CD14-positive monocyte (primary cell): Measurements from ENCODE around the gene LENG9. TPM values are rescaled to one million over a fixed set of nuclear protein-coding genes. Genes with fewer than 3 reads are reported as not detected.

ENCODE experiments used
- DNase-seq, 3 donors: peaks; one replicate each; pipeline ENCODE4 v3.0.0-alpha.2; 2011 to 2022
- H2AFZ ChIP-seq: 2 replicates; pipeline ENCODE4 v1.6.0; 2012; ENCODE audit warnings: mild to moderate bottlenecking, low read depth, low read length, inconsistent platforms; ENCODE audit not compliant: insufficient read depth, poor library complexity, severe bottlenecking
- H3K27ac ChIP-seq, 2 donors: 1 replicate in 1 of 2; 2 replicates in 1 of 2; pipeline ENCODE4 v1.5.1; 2012 to 2013; ENCODE audit warnings: low read length in 2 of 2, control low read depth in 1 of 2, inconsistent platforms in 1 of 2, low read depth in 1 of 2, mild to moderate bottlenecking in 1 of 2
- H3K27me3 ChIP-seq, 2 donors: one replicate each; pipeline versions ENCODE4 v1.6.0 to v1.6.1; 2011 to 2013; ENCODE audit warnings: low read length in 2 of 2; ENCODE audit not compliant: control insufficient read depth in 2 of 2, insufficient read depth in 2 of 2
- H3K36me3 ChIP-seq, 2 donors: replicated peaks in 1 of 2; 1 replicate in 1 of 2; 2 replicates in 1 of 2; pipeline versions ENCODE4 v1.5.1 to v1.6.1; 2012 to 2013; ENCODE audit warnings: low read length in 2 of 2, control low read depth in 1 of 2, inconsistent platforms in 1 of 2, mild to moderate bottlenecking in 1 of 2; ENCODE audit not compliant: insufficient read depth in 2 of 2, control insufficient read depth in 1 of 2
- H3K4me1 ChIP-seq, 2 donors: 1 replicate in 1 of 2; 2 replicates in 1 of 2; pipeline versions ENCODE4 v1.5.1 to v1.6.1; 2012 to 2013; ENCODE audit warnings: low read length in 2 of 2, control low read depth in 1 of 2, inconsistent platforms in 1 of 2, mild to moderate bottlenecking in 1 of 2, moderate library complexity in 1 of 2; ENCODE audit not compliant: insufficient read depth in 2 of 2, control insufficient read depth in 1 of 2
- H3K4me2 ChIP-seq: replicated peaks from 2 replicates; pipeline ENCODE3; 2012; ENCODE audit warnings: low read length, moderate library complexity, mild to moderate bottlenecking; ENCODE audit not compliant: poor library complexity, severe bottlenecking; ENCODE audit errors: extremely low read depth
- H3K4me3 ChIP-seq, 3 experiments: fragments of 200-600 bp in 1 of 3; sonication (generic) in 1 of 3; replicated peaks in 1 of 3; 1 replicate in 2 of 3; 2 replicates in 1 of 3; pipeline ENCODE4 v1.5.1; 2011 to 2013; ENCODE audit warnings: low read length in 3 of 3, mild to moderate bottlenecking in 3 of 3, control low read depth in 2 of 3, low read depth in 2 of 3, inconsistent platforms in 1 of 3, moderate library complexity in 1 of 3
- H3K79me2 ChIP-seq: 2 replicates; pipeline ENCODE4 v1.6.0; 2012; ENCODE audit warnings: mild to moderate bottlenecking, control low read depth, inconsistent platforms, low read length, moderate library complexity; ENCODE audit not compliant: insufficient read depth
- H3K9ac ChIP-seq: 2 replicates; pipeline ENCODE4 v1.6.0; 2017; ENCODE audit warnings: low read length, mild to moderate bottlenecking; ENCODE audit not compliant: insufficient read depth, poor library complexity, severe bottlenecking
- H3K9me3 ChIP-seq, 2 donors: replicated peaks in 1 of 2; 1 replicate in 1 of 2; 2 replicates in 1 of 2; pipeline versions ENCODE4 v1.5.1 to v1.6.1; 2012 to 2013; ENCODE audit warnings: low read length in 2 of 2, control low read depth in 1 of 2; ENCODE audit not compliant: control insufficient read depth in 1 of 2, insufficient read depth in 1 of 2
- H4K20me1 ChIP-seq: 2 replicates; pipeline ENCODE4 v1.6.0; 2012; ENCODE audit warnings: mild to moderate bottlenecking, low read length, control low read depth, moderate library complexity; ENCODE audit not compliant: insufficient read depth
- H3K27ac Mint-ChIP-seq, 7 donors: one replicate each; pipeline ENCODE4 v1.8.0; 2020; ENCODE audit warnings: mild to moderate bottlenecking in 7 of 7, mixed read lengths in 7 of 7, moderate library complexity in 6 of 7, inconsistent platforms in 2 of 7
- H3K27me3 Mint-ChIP-seq, 3 donors: one replicate each; pipeline ENCODE4 v1.8.0; 2021 to 2022; ENCODE audit warnings: low read depth in 3 of 3, mild to moderate bottlenecking in 3 of 3, mixed read lengths in 3 of 3, moderate library complexity in 3 of 3, inconsistent platforms in 1 of 3
- H3K36me3 Mint-ChIP-seq, 2 donors: one replicate each; pipeline ENCODE4 v1.8.0; 2020; ENCODE audit warnings: mixed read lengths in 2 of 2, inconsistent platforms in 1 of 2, mild to moderate bottlenecking in 1 of 2
- H3K4me1 Mint-ChIP-seq: one replicate; pipeline ENCODE4 v1.8.0; 2020; ENCODE audit warnings: mild to moderate bottlenecking, mixed read lengths
- H3K4me3 Mint-ChIP-seq, 2 donors: one replicate each; pipeline ENCODE4 v1.8.0; 2020; ENCODE audit warnings: mild to moderate bottlenecking in 2 of 2, mixed read lengths in 2 of 2, moderate library complexity in 1 of 2
- H3K9me3 Mint-ChIP-seq, 7 donors: one replicate each; pipeline ENCODE4 v1.8.0; 2020 to 2022; ENCODE audit warnings: mixed read lengths in 7 of 7, mild to moderate bottlenecking in 6 of 7, moderate library complexity in 6 of 7, inconsistent platforms in 2 of 7
- WGBS: methylation state at CpG from one replicate; pipeline ENCODE4 v1.1.5; 2013; ENCODE audit warnings: missing lambda C conversion rate; ENCODE audit not compliant: insufficient coverage; 5-methylcytosine and 5-hydroxymethylcytosine counted together
- intact Hi-C, 2 donors: fragments of 100-400 bp; cut with micrococcal nuclease; formaldehyde crosslinking; loops; one replicate each; pipeline versions ENCODE4 v1.15.0 to v1.15.1; 2023
- polyA plus RNA-seq, 3 donors: library from polyadenylated mRNA; depleted of rRNA in 1 of 3; unstranded in 2 of 3; stranded (reverse) in 1 of 3; fragments of 300-500 nt in 2 of 3; fragments of >200 nt in 1 of 3; fragmentation: Illumina TruSeq in 2 of 3; gene quantifications; 1 replicate in 2 of 3; 2 replicates in 1 of 3; pipeline ENCODE4 v1.2.3, GENCODE V29; 2012 to 2021
- TF ChIP-seq, protein P1 (sequence below): fragments of 200-600 bp; IDR thresholded peaks from one replicate; pipeline ENCODE4 v1.8.0; 2022; ENCODE audit warnings: antibody characterized with exemption, mild to moderate bottlenecking

LENG9 gene
- polyA plus RNA-seq, 3 donors: 0.15 to 2.0 TPM; not detected in 1

DNA sequence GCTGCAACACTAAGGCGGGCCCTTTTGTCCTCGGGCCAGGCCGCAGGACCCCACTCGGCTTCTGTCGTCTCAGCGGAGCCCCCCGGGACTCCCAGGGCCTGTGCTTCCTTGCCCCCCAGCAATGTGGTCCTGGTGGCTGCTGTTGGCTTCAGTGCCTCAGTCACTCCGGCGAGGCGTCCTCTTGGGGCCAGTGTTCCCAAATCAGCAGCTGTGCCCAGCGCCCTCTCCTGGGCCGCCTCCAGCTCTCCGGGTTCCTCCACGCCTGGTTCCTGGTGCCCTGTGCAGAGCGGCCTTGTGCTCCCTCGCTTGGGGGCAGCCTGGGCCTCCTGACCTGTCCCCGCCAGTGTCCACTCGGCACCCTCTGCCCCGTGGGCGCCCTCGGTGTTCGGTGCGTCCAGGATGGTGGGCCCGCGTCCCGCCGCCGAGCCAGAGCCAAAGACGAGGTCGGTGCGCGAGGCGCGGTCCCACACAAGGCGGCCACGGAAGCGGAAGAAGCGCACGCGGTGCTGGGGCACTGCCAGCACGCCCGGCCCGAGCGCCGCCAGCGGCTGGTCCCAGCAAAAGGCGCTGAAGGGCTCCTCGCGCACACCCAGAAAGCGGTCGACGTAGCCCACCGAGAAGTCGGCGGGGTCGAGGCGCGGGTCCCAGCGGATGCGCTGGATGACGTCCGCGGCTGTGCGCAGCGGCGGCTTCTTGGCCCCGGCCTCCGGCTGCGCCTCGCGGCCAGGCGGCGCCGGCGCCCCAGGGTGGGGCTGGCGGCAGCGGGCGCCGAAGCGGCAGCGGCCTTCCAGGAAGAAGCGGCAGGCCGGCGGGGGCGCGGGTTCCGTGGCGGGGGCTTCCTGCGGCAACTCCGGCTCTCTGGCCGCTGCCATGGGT lies 685 bp downstream of the LENG9 start:
- Mint-ChIP-seq H3K4me1 (peaks cover 32% of the 10 kb centered on the region), H3K36me3 (peaks cover 32 to 38% of the 10 kb centered on the region in 2 donors), H3K27me3 (peaks cover 11 to 27% (median 27%) of the 10 kb centered on the region in 3 donors), H3K27ac (peak overlapping the region; percentile 63 to 96 (median 78)), H3K4me3 (peak overlapping the region; percentile 51 to 85), H3K9me3 (peaks cover 0 to 16% (median 9%) of the 10 kb centered on the region in 7 donors)
- peaks cover 0 to 3% of the 10 kb centered on the region in 2 donors for H3K9me3 ChIP-seq
- peak overlapping the region; percentile 60 for H2AFZ ChIP-seq
- H3K4me1 ChIP-seq: peaks cover 33 to 42% of the 10 kb centered on the region in 2 donors
- H4K20me1 ChIP-seq: peaks cover 50% of the 10 kb centered on the region
- intact Hi-C loops: loop anchor here in 1 of 2 donors (2.0 kb wide), 1 partner anchor 14 kb away; the partner anchor contains the start of gene LENG8
- 7% methylated on average over 91 of the region's 91 CpGs for WGBS
- peak overlapping the region; percentile 74 for H3K9ac ChIP-seq
- peak overlapping the region; percentile 94 for H3K4me2 ChIP-seq
- H3K36me3 ChIP-seq: peaks cover 42 to 43% of the 10 kb centered on the region in 2 donors
- H3K27me3 ChIP-seq: peaks cover 0 to 18% of the 10 kb centered on the region in 2 donors
- peaks cover 26% of the 10 kb centered on the region for H3K79me2 ChIP-seq
- DNase-seq: peak; percentile 69 to 75 (median 74)
- H3K4me3 ChIP-seq: peak overlapping the region; percentile 32 to 89 (median 66)
- peak overlapping the region; percentile 83 to 87 for H3K27ac ChIP-seq
- TF ChIP-seq, protein P1, sequence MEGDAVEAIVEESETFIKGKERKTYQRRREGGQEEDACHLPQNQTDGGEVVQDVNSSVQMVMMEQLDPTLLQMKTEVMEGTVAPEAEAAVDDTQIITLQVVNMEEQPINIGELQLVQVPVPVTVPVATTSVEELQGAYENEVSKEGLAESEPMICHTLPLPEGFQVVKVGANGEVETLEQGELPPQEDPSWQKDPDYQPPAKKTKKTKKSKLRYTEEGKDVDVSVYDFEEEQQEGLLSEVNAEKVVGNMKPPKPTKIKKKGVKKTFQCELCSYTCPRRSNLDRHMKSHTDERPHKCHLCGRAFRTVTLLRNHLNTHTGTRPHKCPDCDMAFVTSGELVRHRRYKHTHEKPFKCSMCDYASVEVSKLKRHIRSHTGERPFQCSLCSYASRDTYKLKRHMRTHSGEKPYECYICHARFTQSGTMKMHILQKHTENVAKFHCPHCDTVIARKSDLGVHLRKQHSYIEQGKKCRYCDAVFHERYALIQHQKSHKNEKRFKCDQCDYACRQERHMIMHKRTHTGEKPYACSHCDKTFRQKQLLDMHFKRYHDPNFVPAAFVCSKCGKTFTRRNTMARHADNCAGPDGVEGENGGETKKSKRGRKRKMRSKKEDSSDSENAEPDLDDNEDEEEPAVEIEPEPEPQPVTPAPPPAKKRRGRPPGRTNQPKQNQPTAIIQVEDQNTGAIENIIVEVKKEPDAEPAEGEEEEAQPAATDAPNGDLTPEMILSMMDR: peak; percentile 49

DNA sequence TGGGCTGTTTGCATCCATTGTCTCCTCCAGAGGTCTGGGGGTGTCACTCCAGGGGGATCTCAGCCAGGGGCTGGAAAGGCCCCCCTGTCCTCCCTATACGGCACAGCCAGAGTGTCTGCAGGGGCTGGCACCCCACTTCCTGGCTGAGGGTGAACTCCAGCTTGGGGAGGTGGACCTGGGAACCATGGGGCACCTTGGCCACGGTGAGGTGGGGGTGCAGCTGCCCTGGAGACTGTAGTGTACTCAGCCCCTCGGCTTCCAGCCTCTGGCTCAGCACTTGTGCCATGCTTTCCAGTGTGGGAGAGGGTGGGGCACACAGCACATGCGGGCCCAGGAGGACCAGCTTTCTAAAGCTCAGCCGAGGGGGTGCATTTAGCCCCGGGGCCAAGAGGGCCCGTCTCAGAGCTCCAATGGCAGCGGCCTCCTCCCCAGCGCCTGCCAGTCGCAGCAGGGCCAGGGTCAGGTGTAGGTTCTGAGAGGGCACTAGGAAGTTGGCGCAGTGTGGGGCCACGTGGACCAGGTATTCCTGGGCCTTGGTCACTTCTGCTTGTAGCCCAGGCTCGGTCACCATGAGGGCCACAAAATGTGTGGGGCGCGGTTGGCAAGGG lies 1.4 kb downstream of the LENG9 start:
- intact Hi-C loops: loop anchor here in 1 of 2 donors (2.0 kb wide), 1 partner anchor 13 kb away; the partner anchor contains the start of gene LENG8
- Mint-ChIP-seq H3K4me3 (peak overlapping the region in 1 of 2 donors; percentile 62), H3K27me3 (peaks cover 10 to 21% (median 21%) of the 10 kb centered on the region in 3 donors), H3K9me3 (peaks cover 0 to 14% (median 9%) of the 10 kb centered on the region in 7 donors), H3K4me1 (peaks cover 32% of the 10 kb centered on the region), H3K36me3 (peaks cover 38 to 45% of the 10 kb centered on the region in 2 donors), H3K27ac (peak overlapping the region; percentile 54 to 86 (median 70))
- peak overlapping the region; percentile 83 to 87 for H3K27ac ChIP-seq
- H3K79me2 ChIP-seq: peaks cover 31% of the 10 kb centered on the region
- peak overlapping the region; percentile 74 for H3K9ac ChIP-seq
- H3K4me3 ChIP-seq: peak overlapping the region in 2 of 3 experiments; percentile 31 to 89
- H3K4me2 ChIP-seq: peak overlapping the region; percentile 94
- TF ChIP-seq, protein P1: no peak
- H3K27me3 ChIP-seq: peaks cover 0 to 11% of the 10 kb centered on the region in 2 donors
- H4K20me1 ChIP-seq: peaks cover 57% of the 10 kb centered on the region
- no peak overlapping the region for H2AFZ ChIP-seq
- DNase-seq: no peak
- peaks cover 33 to 42% of the 10 kb centered on the region in 2 donors for H3K4me1 ChIP-seq
- WGBS: 88% methylated on average over 12 of the region's 15 CpGs
- H3K36me3 ChIP-seq: peaks cover 50% of the 10 kb centered on the region in 2 donors
- peaks cover 0 to 3% of the 10 kb centered on the region in 2 donors for H3K9me3 ChIP-seq
